T47D (cell line): ENCODE data around the gene SAYSD1.

Experiments used
- DNase-seq, 2 experiments: peaks; one replicate each; pipeline versions ENCODE4 v3.0.0 to v3.0.0-alpha.2; 2011 to 2012; ENCODE audit warnings: low read depth in 1 of 2, low spot score in 1 of 2
- JUND ChIP-seq: IDR thresholded peaks from 2 replicates; pipeline ENCODE4 v1.6.1; 2012; ENCODE audit warnings: low read depth
- in situ Hi-C: cut with HindIII; loops from 2 replicates; pipeline ENCODE4 v1.10.0; 2016; ENCODE audit warnings: low sequenced_read_pairs, low pct_unique_long_range_greater_than_20kb

SAYSD1 gene

GRCh38 chr6:39083231-39083634 is 31.8 kb downstream of the SAYSD1 start:
- in situ Hi-C loops: no loop called here

GRCh38 chr6:39082310-39082709 is 32.7 kb downstream of the SAYSD1 start:
- no peak for DNase-seq
- in situ Hi-C loops: no loop called here
- no peak for TF ChIP-seq JUND

More at GRCh38 chr6:39083231-39083634, 31.8 kb downstream of the SAYSD1 start:
- DNase-seq: no peak
- TF ChIP-seq JUND: no peak

- no peak for DNase-seq
- no peak for TF ChIP-seq JUND
- in situ Hi-C loops: no loop called here
Observed at GRCh38 chr6:39080246-39080875, 34.6 kb downstream of the SAYSD1 start.

GRCh38 chr6:39079197-39080125 is 35.5 kb downstream of the SAYSD1 start:
- TF ChIP-seq JUND: no peak
- in situ Hi-C loops: no loop called here
- no peak for DNase-seq

DNA sequence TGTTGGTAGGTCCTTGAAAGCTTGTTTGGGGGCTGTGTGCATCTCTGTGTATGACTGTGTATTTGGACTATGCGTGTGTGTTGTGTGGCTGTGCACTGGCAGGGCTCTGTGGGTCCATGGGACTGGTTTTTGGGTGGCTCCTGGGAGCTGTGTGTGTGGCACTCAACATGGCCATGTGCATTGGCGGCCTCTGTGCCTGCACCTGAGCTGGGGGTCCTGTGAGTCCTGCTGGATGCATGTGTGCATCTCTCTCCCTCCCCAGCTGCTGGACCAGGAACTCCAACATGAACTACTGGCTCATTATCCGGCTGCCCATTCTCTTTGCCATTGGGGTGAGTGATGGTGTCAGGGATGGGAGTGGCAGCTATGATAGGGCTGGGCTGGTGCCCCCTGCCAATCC is 36.3 kb downstream of the SAYSD1 start:
- DNase-seq: no peak
- TF ChIP-seq JUND: no peak
- in situ Hi-C loops: no loop called here

GRCh38 chr6:39077882-39078594 is 36.9 kb downstream of the SAYSD1 start:
- in situ Hi-C loops: no loop called here
- no peak for TF ChIP-seq JUND
- DNase-seq: no peak

GRCh38 chr6:39076623-39077535 is 38.1 kb downstream of the SAYSD1 start:
- in situ Hi-C loops: no loop called here
- DNase-seq: no peak

GRCh38 chr6:39075807-39076622 is 39.0 kb downstream of the SAYSD1 start:
- TF ChIP-seq JUND: no peak
- DNase-seq: no peak
- in situ Hi-C loops: no loop called here

More at GRCh38 chr6:39076623-39077535, 38.1 kb downstream of the SAYSD1 start:
- no peak for TF ChIP-seq JUND

- no peak for TF ChIP-seq JUND
- DNase-seq: no peak
- in situ Hi-C loops: no loop called here
Observed at GRCh38 chr6:39075010-39075686, 39.8 kb downstream of the SAYSD1 start.

- no peak for DNase-seq
- in situ Hi-C loops: no loop called here
- TF ChIP-seq JUND: no peak
Observed at GRCh38 chr6:39074486-39074885, 40.5 kb downstream of the SAYSD1 start.
